ENCODE data around the gene PKNOX2. TPM values are rescaled to one million over a fixed set of nuclear protein-coding genes. Genes with fewer than 3 reads are reported as not detected.

PKNOX2 gene
- total RNA-seq, 1 experiment from 2014 or later: not detected

- no peak overlapping the region for H3K4me3 Mint-ChIP-seq (ENCODE audit: low read depth, unreplicated experiment)
- H3K9me3 Mint-ChIP-seq (ENCODE audit: low read depth, unreplicated experiment): no peaks in the 10 kb centered on the region
- H3K36me3 Mint-ChIP-seq (ENCODE audit: insufficient read depth, unreplicated experiment): no peaks in the 10 kb centered on the region
- DNase-seq: no peak
- no TSS peak for BruUV-seq (replicated peaks)
- CTCF ChIA-PET: interaction anchor here (0.7 to 1.0 kb wide), 3 partner anchors 14 to 455 kb away, joined by 3 to 4 read pairs (median 3); partner anchors contain the start of gene PUS3
- H3K4me1 Mint-ChIP-seq (ENCODE audit: low read depth, unreplicated experiment): peaks cover 11% of the 10 kb centered on the region
- H3K27me3 Mint-ChIP-seq (ENCODE audit: unreplicated experiment): no peaks in the 10 kb centered on the region
- H3K27ac Mint-ChIP-seq (ENCODE audit: unreplicated experiment): no peak overlapping the region
- intact Hi-C loops (cut with micrococcal nuclease; ENCODE audit: unreplicated experiment): no loop called here
- no peak for TF ChIP-seq CTCF (IDR thresholded peaks at IDR 0.05; ENCODE audit: unreplicated experiment)
These were observed 283.2 kb downstream of the PKNOX2 start for GRCh38 chr11:125447721-125448120.

- no peaks in the 10 kb centered on the region for H3K27me3 Mint-ChIP-seq (ENCODE audit: unreplicated experiment)
- peak overlapping the region; percentile 42 for H3K27ac Mint-ChIP-seq (ENCODE audit: unreplicated experiment)
- peaks cover 11% of the 10 kb centered on the region for H3K4me1 Mint-ChIP-seq (ENCODE audit: low read depth, unreplicated experiment)
- no peak overlapping the region for H3K4me3 Mint-ChIP-seq (ENCODE audit: low read depth, unreplicated experiment)
- no TSS peak for BruUV-seq (replicated peaks)
- H3K9me3 Mint-ChIP-seq (ENCODE audit: low read depth, unreplicated experiment): no peaks in the 10 kb centered on the region
- no peak for TF ChIP-seq CTCF (IDR thresholded peaks at IDR 0.05; ENCODE audit: unreplicated experiment)
- H3K36me3 Mint-ChIP-seq (ENCODE audit: insufficient read depth, unreplicated experiment): no peaks in the 10 kb centered on the region
- peak; percentile 17 for DNase-seq
- intact Hi-C loops (cut with micrococcal nuclease; ENCODE audit: unreplicated experiment): no loop called here
- CTCF ChIA-PET: interaction anchor here (0.9 to 1.0 kb wide), 2 partner anchors 15 to 19 kb away, joined by 3 to 4 read pairs; no protein-coding TSS in a partner anchor
These were observed 283.6 kb downstream of the PKNOX2 start for GRCh38 chr11:125448136-125448535.

- H3K9me3 Mint-ChIP-seq (ENCODE audit: low read depth, unreplicated experiment): no peaks in the 10 kb centered on the region
- H3K27me3 Mint-ChIP-seq (ENCODE audit: unreplicated experiment): no peaks in the 10 kb centered on the region
- no peak for DNase-seq
- H3K4me3 Mint-ChIP-seq (ENCODE audit: low read depth, unreplicated experiment): no peak overlapping the region
- CTCF ChIA-PET: interaction anchor here (0.6 kb wide), 1 partner anchor 1062 kb away, joined by 7 read pairs; no protein-coding TSS in a partner anchor
- no peaks in the 10 kb centered on the region for H3K36me3 Mint-ChIP-seq (ENCODE audit: insufficient read depth, unreplicated experiment)
- intact Hi-C loops (cut with micrococcal nuclease; ENCODE audit: unreplicated experiment): no loop called here
- peaks cover 11% of the 10 kb centered on the region for H3K4me1 Mint-ChIP-seq (ENCODE audit: low read depth, unreplicated experiment)
- no peak overlapping the region for H3K27ac Mint-ChIP-seq (ENCODE audit: unreplicated experiment)
- no peak for TF ChIP-seq CTCF (IDR thresholded peaks at IDR 0.05; ENCODE audit: unreplicated experiment)
- BruUV-seq (replicated peaks): no TSS peak
These were observed 285.0 kb downstream of the PKNOX2 start for GRCh38 chr11:125449565-125449964.

GRCh38 chr11:125451400-125452124, 287.0 kb downstream of the PKNOX2 start:
- no peak for TF ChIP-seq CTCF (IDR thresholded peaks at IDR 0.05; ENCODE audit: unreplicated experiment)
- CTCF ChIA-PET: interaction anchor here (1.0 to 1.3 kb wide), 2 partner anchors 18 to 22 kb away, joined by 3 to 4 read pairs; no protein-coding TSS in a partner anchor
- peaks cover 9% of the 10 kb centered on the region for H3K4me1 Mint-ChIP-seq (ENCODE audit: low read depth, unreplicated experiment)
- DNase-seq: peak; percentile 72
- H3K36me3 Mint-ChIP-seq (ENCODE audit: insufficient read depth, unreplicated experiment): no peaks in the 10 kb centered on the region
- no peaks in the 10 kb centered on the region for H3K27me3 Mint-ChIP-seq (ENCODE audit: unreplicated experiment)
- no peak overlapping the region for H3K27ac Mint-ChIP-seq (ENCODE audit: unreplicated experiment)
- no peaks in the 10 kb centered on the region for H3K9me3 Mint-ChIP-seq (ENCODE audit: low read depth, unreplicated experiment)
- no peak overlapping the region for H3K4me3 Mint-ChIP-seq (ENCODE audit: low read depth, unreplicated experiment)
- intact Hi-C loops (cut with micrococcal nuclease; ENCODE audit: unreplicated experiment): loop anchor here (10.0 kb wide), 1 partner anchor 113 kb away; the partner anchor contains the start of gene EI24
- BruUV-seq (replicated peaks): no TSS peak
